ENCODE measurements around the gene KAT14.

DNA sequence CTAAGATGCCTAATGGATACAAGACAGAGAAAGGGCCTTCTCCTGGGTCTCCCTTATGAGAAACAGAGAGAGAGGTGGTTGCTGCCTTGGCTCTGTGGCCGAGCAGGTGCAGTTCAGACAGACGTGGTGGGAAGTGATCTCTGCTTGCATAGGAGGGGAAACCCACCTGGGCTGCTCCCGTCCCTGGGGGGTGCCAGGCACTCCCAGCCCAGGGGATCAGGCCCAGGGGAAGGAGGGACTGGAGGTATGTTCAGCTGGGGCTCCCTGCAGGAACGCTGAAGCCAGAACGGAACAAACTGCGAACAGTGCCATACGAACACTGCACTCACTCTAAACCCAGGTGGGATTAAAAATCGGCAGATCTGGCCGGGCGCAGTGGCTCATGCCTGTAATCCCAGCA is 44.3 kb upstream of the KAT14 start:
- no peak for TF ChIP-seq POLR2AphosphoS5 (IDR thresholded peaks at IDR 0.05)
- TF ChIP-seq, protein P1, sequence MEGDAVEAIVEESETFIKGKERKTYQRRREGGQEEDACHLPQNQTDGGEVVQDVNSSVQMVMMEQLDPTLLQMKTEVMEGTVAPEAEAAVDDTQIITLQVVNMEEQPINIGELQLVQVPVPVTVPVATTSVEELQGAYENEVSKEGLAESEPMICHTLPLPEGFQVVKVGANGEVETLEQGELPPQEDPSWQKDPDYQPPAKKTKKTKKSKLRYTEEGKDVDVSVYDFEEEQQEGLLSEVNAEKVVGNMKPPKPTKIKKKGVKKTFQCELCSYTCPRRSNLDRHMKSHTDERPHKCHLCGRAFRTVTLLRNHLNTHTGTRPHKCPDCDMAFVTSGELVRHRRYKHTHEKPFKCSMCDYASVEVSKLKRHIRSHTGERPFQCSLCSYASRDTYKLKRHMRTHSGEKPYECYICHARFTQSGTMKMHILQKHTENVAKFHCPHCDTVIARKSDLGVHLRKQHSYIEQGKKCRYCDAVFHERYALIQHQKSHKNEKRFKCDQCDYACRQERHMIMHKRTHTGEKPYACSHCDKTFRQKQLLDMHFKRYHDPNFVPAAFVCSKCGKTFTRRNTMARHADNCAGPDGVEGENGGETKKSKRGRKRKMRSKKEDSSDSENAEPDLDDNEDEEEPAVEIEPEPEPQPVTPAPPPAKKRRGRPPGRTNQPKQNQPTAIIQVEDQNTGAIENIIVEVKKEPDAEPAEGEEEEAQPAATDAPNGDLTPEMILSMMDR (IDR thresholded peaks at IDR 0.05): no peak
